Measurements from ENCODE around the gene RIN3. TPM values are rescaled to one million over a fixed set of nuclear protein-coding genes. Genes with fewer than 3 reads are reported as not detected.

The RIN3 gene
- total RNA-seq, 6 experiments from 2014 or later, result 10.7 to 20.4 (median 18.9) TPM

DNA sequence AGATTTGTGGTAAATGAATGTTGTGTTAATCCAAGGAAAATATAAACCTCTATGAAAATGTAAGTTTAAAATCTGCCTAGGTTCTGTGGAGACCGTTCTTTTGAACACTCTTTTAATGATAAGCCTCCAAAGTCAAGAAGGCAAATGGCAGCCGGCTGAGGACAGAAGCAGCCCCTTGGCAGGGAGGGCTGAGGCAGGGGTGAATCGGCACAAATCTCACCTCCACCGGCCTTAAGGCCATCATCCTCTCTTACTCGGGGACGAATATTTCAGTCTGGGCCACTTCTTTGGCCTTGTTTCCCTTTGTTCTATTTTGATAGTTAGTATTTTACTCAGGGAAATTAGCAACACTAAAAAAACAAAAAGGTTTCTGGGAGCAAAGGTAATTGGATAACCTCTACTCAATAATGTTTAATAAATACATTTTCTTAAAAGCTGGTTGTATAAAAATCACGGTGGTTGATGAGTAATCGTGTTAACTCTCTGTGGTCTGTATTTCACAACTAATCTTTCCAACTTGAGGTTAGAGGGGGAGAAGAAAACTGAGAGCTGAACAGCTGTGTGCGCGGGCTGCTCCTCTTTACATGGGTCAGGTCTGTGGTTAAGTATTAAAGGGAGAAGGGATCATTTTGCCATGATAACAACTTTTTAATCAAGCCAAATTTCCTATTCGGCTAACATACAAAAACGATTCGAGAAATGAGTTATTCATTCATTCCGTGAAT, 216.2 kb downstream of the RIN3 start:
- TF ChIP-seq, protein P1, sequence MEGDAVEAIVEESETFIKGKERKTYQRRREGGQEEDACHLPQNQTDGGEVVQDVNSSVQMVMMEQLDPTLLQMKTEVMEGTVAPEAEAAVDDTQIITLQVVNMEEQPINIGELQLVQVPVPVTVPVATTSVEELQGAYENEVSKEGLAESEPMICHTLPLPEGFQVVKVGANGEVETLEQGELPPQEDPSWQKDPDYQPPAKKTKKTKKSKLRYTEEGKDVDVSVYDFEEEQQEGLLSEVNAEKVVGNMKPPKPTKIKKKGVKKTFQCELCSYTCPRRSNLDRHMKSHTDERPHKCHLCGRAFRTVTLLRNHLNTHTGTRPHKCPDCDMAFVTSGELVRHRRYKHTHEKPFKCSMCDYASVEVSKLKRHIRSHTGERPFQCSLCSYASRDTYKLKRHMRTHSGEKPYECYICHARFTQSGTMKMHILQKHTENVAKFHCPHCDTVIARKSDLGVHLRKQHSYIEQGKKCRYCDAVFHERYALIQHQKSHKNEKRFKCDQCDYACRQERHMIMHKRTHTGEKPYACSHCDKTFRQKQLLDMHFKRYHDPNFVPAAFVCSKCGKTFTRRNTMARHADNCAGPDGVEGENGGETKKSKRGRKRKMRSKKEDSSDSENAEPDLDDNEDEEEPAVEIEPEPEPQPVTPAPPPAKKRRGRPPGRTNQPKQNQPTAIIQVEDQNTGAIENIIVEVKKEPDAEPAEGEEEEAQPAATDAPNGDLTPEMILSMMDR (IDR thresholded peaks at IDR 0.05), result no peak
- TF ChIP-seq POLR2A (IDR thresholded peaks at IDR 0.05), result no peak
- Histone ChIP-seq H3K27ac (no peak overlapping the region), H3K36me3 (peaks cover 0 to 16% (median 0%) of the 10 kb centered on the region in 4 donors), H3K9me3 (no peaks in the 10 kb centered on the region), H3K27me3 (no peaks in the 10 kb centered on the region), H3K4me3 (no peak overlapping the region), H3K4me1 (no peaks in the 10 kb centered on the region)
- WGBS (ENCODE audit: insufficient coverage, low coverage, low lambda C conversion rate, missing lambda C conversion rate), result 55% methylated on average over 14 of the region's 14 CpGs
- ATAC-seq (no peak), DNase-seq (no peak)
- intact Hi-C loops (cut with DNase I), result no loop called here

DNA sequence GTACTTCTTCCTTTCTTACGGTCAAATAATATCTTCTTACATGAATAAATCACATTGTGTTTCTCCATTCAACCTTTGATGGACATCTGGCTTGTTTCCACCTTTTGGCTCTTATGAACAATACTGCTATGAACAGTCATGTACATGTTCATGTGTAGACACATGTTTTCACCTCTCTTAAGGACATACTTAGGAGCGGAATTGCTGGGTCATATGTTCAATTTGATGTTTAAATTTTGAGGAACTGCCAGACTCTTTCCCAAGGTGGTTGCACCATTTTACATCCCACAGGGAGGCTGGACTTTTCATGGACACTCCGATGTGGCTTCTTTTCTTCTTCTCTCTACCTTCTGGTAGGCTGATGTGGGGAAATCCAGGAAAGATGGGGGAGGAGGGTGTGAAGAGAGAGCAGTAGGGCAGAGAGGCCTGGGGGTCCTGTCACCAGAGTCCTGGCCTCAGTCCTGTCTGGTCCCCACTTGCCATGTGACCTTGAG, 218.1 kb downstream of the RIN3 start:
- ATAC-seq (no peak), DNase-seq (no peak)
- intact Hi-C loops (cut with DNase I), result no loop called here
- Histone ChIP-seq H3K4me1 (no peaks in the 10 kb centered on the region), H3K9me3 (no peaks in the 10 kb centered on the region), H3K4me3 (no peak overlapping the region), H3K27me3 (no peaks in the 10 kb centered on the region), H3K27ac (no peak overlapping the region), H3K36me3 (peaks cover 0 to 16% (median 0%) of the 10 kb centered on the region in 4 donors)
- TF ChIP-seq POLR2A (IDR thresholded peaks at IDR 0.05), result no peak
- TF ChIP-seq, protein P1 (IDR thresholded peaks at IDR 0.05), result no peak
- WGBS (ENCODE audit: insufficient coverage, low coverage, low lambda C conversion rate, missing lambda C conversion rate), result 88% methylated on average over 3 of the region's 3 CpGs

DNA sequence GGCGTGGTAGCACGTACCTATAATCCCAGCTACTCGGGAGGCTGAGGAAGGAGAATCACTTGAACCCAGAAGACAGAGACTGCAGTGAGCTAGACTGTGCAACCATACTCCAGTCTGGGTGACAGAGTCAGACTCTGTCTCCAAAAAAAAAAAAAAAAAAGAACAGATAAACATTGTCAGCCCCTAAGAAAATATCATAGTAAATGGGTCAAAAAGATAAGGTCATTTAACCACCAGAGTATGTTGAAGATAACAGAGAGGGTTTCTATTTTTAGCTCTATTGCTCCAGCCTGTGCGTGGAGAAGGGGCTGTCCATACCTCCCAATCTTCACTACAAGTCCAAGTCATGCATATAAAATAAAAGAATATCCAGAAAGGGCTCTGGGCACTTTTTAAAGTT, 219.4 kb downstream of the RIN3 start:
- H3K4me3 ChIP-seq, result no peak overlapping the region
- WGBS (ENCODE audit: insufficient coverage, low coverage, low lambda C conversion rate, missing lambda C conversion rate), result 25% methylated on average over 1 of the region's 4 CpGs
- H3K36me3 ChIP-seq, result peaks cover 0 to 16% (median 0%) of the 10 kb centered on the region in 4 donors
- ATAC-seq (no peak), DNase-seq (no peak)
- H3K9me3 ChIP-seq, result no peaks in the 10 kb centered on the region
- H3K27ac ChIP-seq, result no peak overlapping the region
- no peaks in the 10 kb centered on the region for H3K4me1 ChIP-seq
- no peaks in the 10 kb centered on the region for H3K27me3 ChIP-seq
- TF ChIP-seq POLR2A (IDR thresholded peaks at IDR 0.05), result no peak
- TF ChIP-seq, protein P1 (IDR thresholded peaks at IDR 0.05), result no peak
- intact Hi-C loops (cut with DNase I), result no loop called here

DNA sequence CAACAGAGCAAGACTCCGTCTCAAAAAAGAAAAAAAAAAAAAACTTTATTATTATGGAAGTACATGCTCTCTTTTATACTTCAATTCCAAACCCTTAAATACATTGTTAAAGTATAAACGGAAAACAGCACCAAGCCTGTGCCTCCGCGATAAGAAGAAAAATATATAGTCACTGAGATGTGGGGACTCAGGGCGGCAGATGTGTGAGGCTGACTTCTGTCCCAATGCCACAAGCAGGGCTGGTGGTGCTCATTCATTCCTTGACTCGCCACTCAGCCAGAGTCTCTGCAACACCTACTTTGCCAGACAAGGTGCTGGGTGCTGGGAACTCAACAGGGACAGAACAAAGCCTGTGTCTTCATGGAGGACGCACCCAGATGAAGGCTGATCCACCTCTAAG, 221.0 kb downstream of the RIN3 start:
- ATAC-seq (peak in 1 of 4 donors; percentile 22), DNase-seq (no peak)
- no peak for TF ChIP-seq POLR2A (IDR thresholded peaks at IDR 0.05)
- TF ChIP-seq, protein P1 (IDR thresholded peaks at IDR 0.05), result no peak
- H3K27ac ChIP-seq, result no peak overlapping the region
- WGBS (ENCODE audit: insufficient coverage, low coverage, low lambda C conversion rate, missing lambda C conversion rate), result 79% methylated on average over 4 of the region's 7 CpGs
- intact Hi-C loops (cut with DNase I), result no loop called here
- H3K4me3 ChIP-seq, result no peak overlapping the region
- H3K36me3 ChIP-seq, result peaks cover 0 to 16% (median 0%) of the 10 kb centered on the region in 4 donors
- H3K27me3 ChIP-seq, result no peaks in the 10 kb centered on the region
- no peaks in the 10 kb centered on the region for H3K4me1 ChIP-seq
- H3K9me3 ChIP-seq, result no peaks in the 10 kb centered on the region
